Endothelial cell of umbilical vein (primary cell): ENCODE measurements around the gene MED17. TPM values are rescaled to one million over a fixed set of nuclear protein-coding genes. Genes with fewer than 3 reads are reported as not detected.

Experiments used
- BruUV-seq: library from RNA; stranded (reverse); fragments of 400-500 nt; replicated peaks from 2 replicates; lab custom pipeline; 2021; lab: Mats Ljungman, UMichigan
- CTCF ChIA-PET: fragments of 300-600, 350-600 bp; sonication (Branson Sonifier 250); formaldehyde crosslinking; loops from one replicate; lab custom pipeline; 2021; ENCODE audit warnings: antibody characterized with exemption, inconsistent platforms; lab: Charles Lee
- POLR2A ChIA-PET: fragments of 300-600, 350-600 bp; sonication (Branson Sonifier 250); formaldehyde crosslinking; loops from one replicate; lab custom pipeline; 2021; ENCODE audit warnings: antibody characterized with exemption, inconsistent platforms; lab: Charles Lee
- DNase-seq: peaks from one replicate; pipeline ENCODE4 v3.0.0-alpha.2; 2011; ENCODE audit warnings: low read depth, low spot score
- FAIRE-seq: peaks from 2 replicates; lab custom pipeline; 2011; peaks lifted over from hg19 to GRCh38; lab: Jason Lieb, UNC
- H2AFZ ChIP-seq: 2 replicates; pipeline ENCODE4 v1.6.0; 2012; ENCODE audit warnings: low read depth, low read length, control low read depth, inconsistent platforms
- H3K27ac ChIP-seq: 2 replicates; pipeline ENCODE4 v1.5.1; 2011; ENCODE audit warnings: low read depth, mild to moderate bottlenecking, control low read depth, low read length, moderate library complexity; ENCODE audit not compliant: insufficient read depth
- H3K27me3 ChIP-seq, 2 experiments: 2 replicates each; pipeline versions ENCODE4 v1.6.0 to v1.6.1; 2011; ENCODE audit warnings: low read length in 2 of 2, mixed read lengths in 1 of 2; ENCODE audit not compliant: control insufficient read depth in 2 of 2, insufficient read depth in 2 of 2
- H3K36me3 ChIP-seq, 2 experiments: 2 replicates in 1 of 2; 3 replicates in 1 of 2; pipeline ENCODE4 v1.5.1; 2011; ENCODE audit warnings: low read length in 2 of 2, mild to moderate bottlenecking in 1 of 2, moderate library complexity in 1 of 2; ENCODE audit not compliant: control insufficient read depth in 2 of 2, insufficient read depth in 2 of 2; ENCODE audit errors: extremely low read depth in 1 of 2
- H3K4me1 ChIP-seq: 3 replicates; pipeline ENCODE4 v1.5.1; 2011; ENCODE audit warnings: mild to moderate bottlenecking, low read length; ENCODE audit not compliant: control insufficient read depth, insufficient read depth; ENCODE audit errors: extremely low read depth
- H3K4me2 ChIP-seq: 2 replicates; pipeline ENCODE4 v1.6.1; 2011; ENCODE audit warnings: low read length, control low read depth, mixed read lengths; ENCODE audit not compliant: insufficient read depth
- H3K4me3 ChIP-seq, 3 experiments: fragments of 200-600 bp in 1 of 3; sonication (generic), shearing (Covaris generic) in 1 of 3; replicated peaks in 1 of 3; 2 replicates each; pipeline ENCODE4 v1.5.1; 2011 to 2016; ENCODE audit warnings: control low read depth in 3 of 3, low read length in 3 of 3, mild to moderate bottlenecking in 2 of 3, inconsistent platforms in 1 of 3, low read depth in 1 of 3, moderate library complexity in 1 of 3; ENCODE audit not compliant: insufficient read depth in 1 of 3
- H3K79me2 ChIP-seq: 2 replicates; pipeline ENCODE4 v1.6.0; 2012; ENCODE audit warnings: low read length, inconsistent platforms; ENCODE audit not compliant: control insufficient read depth, insufficient read depth
- H3K9ac ChIP-seq: replicated peaks from 2 replicates; pipeline ENCODE3; 2011; ENCODE audit warnings: low read length, control low read depth; ENCODE audit not compliant: insufficient read depth; ENCODE audit errors: extremely low read depth
- H3K9me1 ChIP-seq: replicated peaks from 3 replicates; pipeline ENCODE4 v1.6.0; 2011; ENCODE audit warnings: mild to moderate bottlenecking, low read length; ENCODE audit not compliant: control insufficient read depth, insufficient read depth; ENCODE audit errors: extremely low read depth
- H3K9me3 ChIP-seq: replicated peaks from 2 replicates; pipeline ENCODE4 v1.5.1; 2012; ENCODE audit warnings: low read length, inconsistent platforms; ENCODE audit not compliant: control insufficient read depth, insufficient read depth
- H4K20me1 ChIP-seq: replicated peaks from 2 replicates; pipeline ENCODE3; 2011; ENCODE audit warnings: mild to moderate bottlenecking, low read length; ENCODE audit not compliant: control insufficient read depth, insufficient read depth; ENCODE audit errors: extremely low read depth
- EZH2 ChIP-seq: IDR thresholded peaks from 2 replicates; pipeline ENCODE4 v1.6.1; 2012; ENCODE audit warnings: borderline replicate concordance, low read depth, mild to moderate bottlenecking, moderate library complexity, low read length, inconsistent platforms; ENCODE audit not compliant: severe bottlenecking
- FOS ChIP-seq: IDR thresholded peaks from 2 replicates; pipeline ENCODE4 v1.6.1; 2011; ENCODE audit warnings: mild to moderate bottlenecking, low read length, moderate library complexity, borderline replicate concordance; ENCODE audit not compliant: insufficient read depth
- GATA2 ChIP-seq: IDR thresholded peaks from 2 replicates; pipeline ENCODE4 v1.7.0; 2011; ENCODE audit warnings: low read depth, mild to moderate bottlenecking, moderate library complexity, mixed read lengths, low read length; ENCODE audit not compliant: insufficient read length, insufficient read depth
- JUN ChIP-seq: IDR thresholded peaks from 2 replicates; pipeline ENCODE4 v1.6.1; 2011; ENCODE audit warnings: borderline replicate concordance, low read depth; ENCODE audit not compliant: insufficient read length, insufficient read depth
- MYC ChIP-seq: IDR thresholded peaks from one replicate; pipeline ENCODE4 v1.6.1; 2011; ENCODE audit warnings: mild to moderate bottlenecking, low read depth, low read length
- POLR2A ChIP-seq: IDR thresholded peaks from 2 replicates; pipeline ENCODE4 v1.6.1; 2012; ENCODE audit warnings: low read depth, mild to moderate bottlenecking, control low read depth, low read length
- POLR2AphosphoS5 ChIP-seq: IDR thresholded peaks from 2 replicates; pipeline ENCODE4 v1.6.1; 2012; ENCODE audit warnings: low read depth, mild to moderate bottlenecking, control low read depth, low read length, moderate library complexity; ENCODE audit not compliant: insufficient read depth
- dilution Hi-C: fragments of 300-500 bp; cut with MboI; formaldehyde crosslinking; loops from one replicate; pipeline ENCODE4 v1.15.0; 2019; ENCODE audit warnings: low sequenced_read_pairs; ENCODE audit not compliant: extremely low pct_ligation_motif_present
- intact Hi-C: fragments of 100-400 bp; cut with micrococcal nuclease; formaldehyde crosslinking; loops from one replicate; pipeline ENCODE4 v1.10.0; 2022
- polyA plus RNA-seq, 4 experiments: library from polyadenylated mRNA; depleted of rRNA in 3 of 4; stranded (reverse) in 3 of 4; unstranded in 1 of 4; fragments of >200 nt; gene quantifications; 2 replicates each; pipeline versions ENCODE4 v1.2.1 to v1.2.3, GENCODE V29; 2011 to 2012; ENCODE audit warnings: missing spikeins in 1 of 4
- total RNA-seq: library from RNA; stranded (reverse); gene quantifications from 2 replicates; pipeline ENCODE4 v1.2.3, GENCODE V29; 2021
- TF ChIP-seq, protein P1 (sequence below), 2 donors: IDR thresholded peaks; 1 replicate in 1 of 2; 2 replicates in 1 of 2; pipeline ENCODE4 v1.5.1; 2011; ENCODE audit warnings: low read length in 2 of 2, mild to moderate bottlenecking in 2 of 2, moderate library complexity in 2 of 2, control low read depth in 1 of 2, inconsistent platforms in 1 of 2, low read depth in 1 of 2; ENCODE audit not compliant: insufficient read depth in 1 of 2; ENCODE audit errors: extremely low read depth in 1 of 2
- TF ChIP-seq, protein P2 (sequence below): IDR thresholded peaks from 2 replicates; pipeline ENCODE4 v1.6.1; 2011; ENCODE audit not compliant: insufficient read depth, insufficient read length

The MED17 gene
- total and polyA plus RNA-seq, 2 donors (not counting 3 experiments of a cell fraction or from before 2014, with no cell fraction given) = 11.3 to 40.6 TPM

DNA sequence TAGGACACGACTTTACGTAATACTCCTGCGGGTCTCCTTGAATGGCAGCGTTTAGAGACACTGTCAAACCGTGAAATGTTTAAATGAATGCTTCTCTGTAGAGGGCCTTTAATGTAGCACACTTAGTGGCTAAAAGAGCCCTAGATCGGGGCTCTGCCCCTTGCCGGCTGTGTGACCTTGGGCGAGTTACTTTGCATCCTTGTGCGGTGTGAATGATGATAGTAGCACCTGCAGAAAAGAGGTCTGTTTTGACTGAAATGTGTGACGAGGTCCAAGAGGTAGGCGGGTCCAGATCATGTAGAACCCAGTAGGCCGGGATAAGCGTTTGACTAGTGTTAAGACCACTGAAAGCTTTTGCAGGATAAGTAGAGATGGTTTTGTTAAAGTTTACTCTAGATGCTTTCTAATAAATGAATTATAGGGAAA is 866 bp downstream of the MED17 start:
- Histone ChIP-seq H3K4me3 (peak overlapping the region; percentile 81 to 96 (median 85)), H3K4me2 (peak overlapping the region; percentile 52), H3K27me3 (no peaks in the 10 kb centered on the region), H2AFZ (peak overlapping the region; percentile 71), H3K9me3 (no peaks in the 10 kb centered on the region), H4K20me1 (peaks cover 5% of the 10 kb centered on the region), H3K4me1 (peaks cover 22% of the 10 kb centered on the region), H3K27ac (peak overlapping the region; percentile 87), H3K9me1 (no peaks in the 10 kb centered on the region), H3K9ac (peak overlapping the region; percentile 97), H3K36me3 (peaks cover 0 to 2% of the 10 kb centered on the region in 2 experiments), H3K79me2 (peaks cover 55% of the 10 kb centered on the region)
- dilution Hi-C loops = no loop called here
- intact Hi-C loops = loop anchor here (1.0 to 10.0 kb wide), 3 partner anchors 44 to 550 kb away; partner anchors contain the start of genes C11orf54, CEP295 and TAF1D
- no TSS peak for BruUV-seq
- TF ChIP-seq EZH2 (no peak), FOS (no peak), JUN (no peak), GATA2 (no peak), MYC (no peak), POLR2AphosphoS5 (no peak), POLR2A (no peak)
- TF ChIP-seq, protein P1, sequence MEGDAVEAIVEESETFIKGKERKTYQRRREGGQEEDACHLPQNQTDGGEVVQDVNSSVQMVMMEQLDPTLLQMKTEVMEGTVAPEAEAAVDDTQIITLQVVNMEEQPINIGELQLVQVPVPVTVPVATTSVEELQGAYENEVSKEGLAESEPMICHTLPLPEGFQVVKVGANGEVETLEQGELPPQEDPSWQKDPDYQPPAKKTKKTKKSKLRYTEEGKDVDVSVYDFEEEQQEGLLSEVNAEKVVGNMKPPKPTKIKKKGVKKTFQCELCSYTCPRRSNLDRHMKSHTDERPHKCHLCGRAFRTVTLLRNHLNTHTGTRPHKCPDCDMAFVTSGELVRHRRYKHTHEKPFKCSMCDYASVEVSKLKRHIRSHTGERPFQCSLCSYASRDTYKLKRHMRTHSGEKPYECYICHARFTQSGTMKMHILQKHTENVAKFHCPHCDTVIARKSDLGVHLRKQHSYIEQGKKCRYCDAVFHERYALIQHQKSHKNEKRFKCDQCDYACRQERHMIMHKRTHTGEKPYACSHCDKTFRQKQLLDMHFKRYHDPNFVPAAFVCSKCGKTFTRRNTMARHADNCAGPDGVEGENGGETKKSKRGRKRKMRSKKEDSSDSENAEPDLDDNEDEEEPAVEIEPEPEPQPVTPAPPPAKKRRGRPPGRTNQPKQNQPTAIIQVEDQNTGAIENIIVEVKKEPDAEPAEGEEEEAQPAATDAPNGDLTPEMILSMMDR (IDR thresholded peaks at IDR 0.05; ENCODE audit: extremely low read depth in 1 of 2, insufficient read depth in 1 of 2, low read depth in 1 of 2, low read length in 2 of 2) = no peak
- TF ChIP-seq, protein P2, sequence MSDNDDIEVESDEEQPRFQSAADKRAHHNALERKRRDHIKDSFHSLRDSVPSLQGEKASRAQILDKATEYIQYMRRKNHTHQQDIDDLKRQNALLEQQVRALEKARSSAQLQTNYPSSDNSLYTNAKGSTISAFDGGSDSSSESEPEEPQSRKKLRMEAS = no peak
- DNase-seq (no peak), FAIRE-seq (no peak)
- POLR2A ChIA-PET = no interaction called here
- CTCF ChIA-PET = interaction anchor here (0.9 kb wide), 1 partner anchor 10 kb away, joined by 3 read pairs; no protein-coding TSS in a partner anchor
